ENCODE data around the gene LYPLA2. TPM values are rescaled to one million over a fixed set of nuclear protein-coding genes. Genes with fewer than 3 reads are reported as not detected.

Gene LYPLA2
- total RNA-seq, 1 donor from 2014 or later = 56.2 TPM

DNA sequence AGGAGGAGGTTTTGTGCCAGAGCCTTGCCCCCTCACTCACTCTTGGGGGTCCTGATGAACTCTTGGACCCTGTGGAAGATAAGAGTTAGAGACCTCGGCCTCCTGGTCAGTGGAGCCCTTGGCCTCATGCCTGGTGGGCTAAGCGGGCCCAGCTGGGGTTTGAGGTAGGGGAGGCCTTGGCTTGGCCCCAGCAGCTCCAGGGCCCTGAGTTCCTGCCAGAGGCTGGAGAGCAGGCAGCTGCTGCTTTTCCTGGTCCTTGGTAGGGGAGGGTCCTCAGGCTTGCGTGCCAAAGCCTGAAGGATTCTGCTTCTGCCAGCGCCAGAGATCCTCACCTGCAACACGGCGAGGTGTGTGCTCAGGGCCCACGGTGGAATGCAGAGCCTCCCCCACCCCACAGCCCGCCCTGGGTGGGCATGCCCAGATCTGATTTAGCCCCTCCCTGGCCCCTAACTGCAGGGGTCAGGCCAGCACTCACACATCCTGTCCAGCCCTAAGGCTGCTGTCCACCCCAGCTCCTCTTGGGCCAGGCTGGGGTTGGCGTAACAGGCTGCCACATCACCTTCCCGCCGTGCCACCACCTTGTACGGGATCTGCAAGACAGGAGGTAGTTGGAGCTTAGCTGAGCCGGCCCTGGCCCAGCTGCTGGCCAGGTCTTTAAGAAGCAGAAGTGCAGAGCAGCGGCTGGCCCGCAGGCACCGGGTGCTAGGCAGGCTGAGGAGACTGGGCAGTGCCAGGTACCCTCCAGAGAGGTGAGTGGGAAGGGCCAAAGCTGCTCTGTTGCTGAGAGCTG lies 4.9 kb downstream of the LYPLA2 start:
- DNase-seq (ENCODE audit: extremely low spot score in 2 of 2) = no peak
- peaks cover 0 to 23% of the 10 kb centered on the region in 2 donors for H3K36me3 ChIP-seq
- H3K4me1 ChIP-seq = peaks cover 45% of the 10 kb centered on the region

DNA sequence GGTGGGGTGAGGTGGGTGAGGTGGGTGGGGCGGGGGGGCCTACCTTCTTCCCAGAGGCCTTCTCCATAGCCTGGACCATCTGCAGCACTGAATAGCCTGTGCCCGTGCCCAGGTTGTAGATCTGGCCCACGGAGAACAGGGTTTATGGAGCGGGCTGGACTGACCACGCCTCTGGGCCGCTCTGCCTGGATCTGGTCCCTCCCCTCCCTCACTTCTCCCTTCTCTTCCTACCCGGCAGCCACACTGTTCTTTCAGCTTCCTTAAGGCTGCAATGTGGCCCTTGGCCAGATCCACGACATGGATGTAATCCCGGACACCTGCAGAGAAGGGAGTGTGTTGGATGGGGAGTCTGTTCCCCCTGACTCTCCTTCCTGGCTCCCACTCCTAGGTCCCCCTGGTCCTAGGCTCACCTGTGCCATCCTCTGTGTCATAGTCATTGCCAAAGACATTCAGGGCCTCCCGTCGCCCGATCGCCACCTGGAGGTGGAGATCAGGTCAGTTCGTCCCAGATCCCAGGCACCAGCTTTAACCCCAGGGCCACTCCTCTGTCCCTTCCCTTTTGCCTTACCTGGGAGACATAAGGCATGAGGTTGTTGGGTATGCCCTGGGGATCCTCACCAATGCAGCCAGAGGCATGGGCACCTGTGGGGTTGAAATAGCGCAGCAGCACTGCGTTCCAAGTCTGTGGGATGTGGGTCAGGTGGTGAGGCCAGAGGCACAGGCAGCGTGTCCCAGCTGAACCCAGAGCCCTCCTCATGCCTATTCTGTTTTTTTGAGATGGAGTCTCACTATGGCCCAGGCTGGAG lies 5.7 kb downstream of the LYPLA2 start:
- no peaks in the 10 kb centered on the region for H3K27me3 ChIP-seq
- no peak overlapping the region for H3K27ac ChIP-seq
- peaks cover 47% of the 10 kb centered on the region for H3K4me1 ChIP-seq
- H3K9me3 ChIP-seq = no peaks in the 10 kb centered on the region
- no peak for TF ChIP-seq POLR2AphosphoS5 (IDR thresholded peaks at IDR 0.05; ENCODE audit: insufficient read depth in 1 of 2, low read depth in 1 of 2)
- TF ChIP-seq, protein P1, sequence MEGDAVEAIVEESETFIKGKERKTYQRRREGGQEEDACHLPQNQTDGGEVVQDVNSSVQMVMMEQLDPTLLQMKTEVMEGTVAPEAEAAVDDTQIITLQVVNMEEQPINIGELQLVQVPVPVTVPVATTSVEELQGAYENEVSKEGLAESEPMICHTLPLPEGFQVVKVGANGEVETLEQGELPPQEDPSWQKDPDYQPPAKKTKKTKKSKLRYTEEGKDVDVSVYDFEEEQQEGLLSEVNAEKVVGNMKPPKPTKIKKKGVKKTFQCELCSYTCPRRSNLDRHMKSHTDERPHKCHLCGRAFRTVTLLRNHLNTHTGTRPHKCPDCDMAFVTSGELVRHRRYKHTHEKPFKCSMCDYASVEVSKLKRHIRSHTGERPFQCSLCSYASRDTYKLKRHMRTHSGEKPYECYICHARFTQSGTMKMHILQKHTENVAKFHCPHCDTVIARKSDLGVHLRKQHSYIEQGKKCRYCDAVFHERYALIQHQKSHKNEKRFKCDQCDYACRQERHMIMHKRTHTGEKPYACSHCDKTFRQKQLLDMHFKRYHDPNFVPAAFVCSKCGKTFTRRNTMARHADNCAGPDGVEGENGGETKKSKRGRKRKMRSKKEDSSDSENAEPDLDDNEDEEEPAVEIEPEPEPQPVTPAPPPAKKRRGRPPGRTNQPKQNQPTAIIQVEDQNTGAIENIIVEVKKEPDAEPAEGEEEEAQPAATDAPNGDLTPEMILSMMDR (IDR thresholded peaks at IDR 0.05) = no peak
- no peak for TF ChIP-seq POLR2A (IDR thresholded peaks at IDR 0.05)
- H3K36me3 ChIP-seq = peaks cover 0 to 23% of the 10 kb centered on the region in 2 donors
- H3K4me3 ChIP-seq = no peak overlapping the region
- no peak for DNase-seq (ENCODE audit: extremely low spot score in 2 of 2)
- intact Hi-C loops (cut with DNase I) = loop anchor here (10.0 kb wide), 1 partner anchor 68 kb away; the partner anchor contains the start of gene FUCA1

More for the DNA sequence above, 4.9 kb downstream of the LYPLA2 start:
- intact Hi-C loops (cut with DNase I) = loop anchor here (10.0 kb wide), 1 partner anchor 69 kb away; the partner anchor contains the start of gene FUCA1
- no peaks in the 10 kb centered on the region for H3K9me3 ChIP-seq
- TF ChIP-seq, protein P1 (IDR thresholded peaks at IDR 0.05) = no peak
- TF ChIP-seq POLR2AphosphoS5 (IDR thresholded peaks at IDR 0.05; ENCODE audit: insufficient read depth in 1 of 2, low read depth in 1 of 2) (no peak), POLR2A (IDR thresholded peaks at IDR 0.05) (no peak)
- H3K27me3 ChIP-seq = no peaks in the 10 kb centered on the region
- H3K27ac ChIP-seq = no peak overlapping the region
- H3K4me3 ChIP-seq = no peak overlapping the region

DNA sequence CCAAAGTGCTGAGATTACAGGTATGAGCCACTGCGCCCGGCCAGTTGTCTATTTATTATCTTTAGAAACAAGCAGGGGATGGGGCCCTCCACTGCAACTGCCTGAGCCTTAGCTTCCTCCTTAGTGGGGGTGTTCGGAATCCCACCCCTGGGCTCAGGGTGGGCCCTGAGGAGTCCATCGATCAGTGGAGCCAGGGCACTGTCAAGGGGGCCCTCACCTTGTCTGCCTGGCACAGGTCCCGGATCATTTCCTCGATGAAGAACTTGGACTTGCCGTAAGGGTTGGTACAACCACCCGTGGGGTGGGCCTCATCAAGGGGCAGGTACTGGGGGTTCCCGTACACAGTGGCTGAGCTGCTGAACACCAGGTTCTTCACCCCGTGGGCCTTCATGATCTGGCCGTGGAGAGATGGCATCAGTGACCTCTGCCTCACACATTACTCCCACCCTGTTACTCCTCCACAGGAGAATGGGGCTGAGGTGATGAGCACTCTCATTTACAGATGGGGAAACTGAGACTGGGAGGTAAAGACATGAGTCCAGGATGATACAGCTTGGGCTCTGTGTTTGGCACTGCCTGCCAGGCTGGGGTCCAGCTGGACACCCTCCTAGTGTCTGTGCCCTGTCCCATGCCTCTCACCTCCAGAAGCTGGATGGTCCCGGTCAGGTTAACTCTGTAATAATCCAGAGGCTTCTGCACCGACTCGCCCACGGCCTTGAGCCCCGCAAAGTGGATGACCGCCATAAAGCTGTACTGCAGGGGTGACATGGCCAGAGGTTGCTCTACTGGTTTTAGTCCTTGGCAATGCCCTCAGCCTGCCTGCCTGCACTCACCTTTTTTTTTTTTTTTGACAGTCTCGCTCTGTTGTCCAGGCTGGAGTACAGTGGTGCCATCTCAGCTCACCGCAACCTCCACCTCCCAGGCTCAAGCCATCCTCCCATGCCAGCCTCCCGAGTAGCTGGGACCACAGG lies 6.8 kb downstream of the LYPLA2 start:
- peaks cover 37% of the 10 kb centered on the region for H3K4me1 ChIP-seq
- no peak overlapping the region for H3K4me3 ChIP-seq
- H3K27ac ChIP-seq = no peak overlapping the region
- intact Hi-C loops (cut with DNase I) = loop anchor here (10.0 kb wide), 1 partner anchor 67 kb away; the partner anchor contains the start of gene FUCA1
- no peaks in the 10 kb centered on the region for H3K9me3 ChIP-seq
- DNase-seq (ENCODE audit: extremely low spot score in 2 of 2) = no peak
- peaks cover 0 to 23% of the 10 kb centered on the region in 2 donors for H3K36me3 ChIP-seq
- no peaks in the 10 kb centered on the region for H3K27me3 ChIP-seq
- TF ChIP-seq POLR2AphosphoS5 (IDR thresholded peaks at IDR 0.05; ENCODE audit: insufficient read depth in 1 of 2, low read depth in 1 of 2) (no peak), POLR2A (IDR thresholded peaks at IDR 0.05) (no peak)
- TF ChIP-seq, protein P1 (IDR thresholded peaks at IDR 0.05) = no peak

DNA sequence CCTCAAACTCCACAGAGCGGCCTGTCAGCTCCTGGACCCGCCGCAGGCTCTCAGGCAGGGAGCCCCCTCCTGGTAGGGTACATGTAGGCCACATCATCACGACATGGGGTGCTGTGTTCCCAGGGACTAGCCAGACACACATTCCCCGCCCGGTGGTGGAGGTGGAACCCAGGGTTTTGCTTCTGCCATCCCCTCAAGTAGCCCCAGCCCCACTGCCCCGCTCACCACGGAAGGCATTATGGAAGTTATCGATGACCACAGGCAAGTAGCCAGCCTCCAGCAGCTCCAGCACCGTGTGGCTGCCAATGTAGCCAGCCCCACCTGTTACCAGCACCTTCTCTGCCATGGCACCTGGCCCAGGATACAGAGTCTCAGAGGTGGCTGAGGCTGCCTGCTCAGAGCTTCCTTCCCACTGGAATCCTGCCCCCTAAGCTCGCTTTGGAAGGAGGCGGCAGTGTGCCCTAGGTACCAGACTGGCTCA lies 7.8 kb downstream of the LYPLA2 start:
- H3K9me3 ChIP-seq = no peaks in the 10 kb centered on the region
- TF ChIP-seq POLR2A (IDR thresholded peaks at IDR 0.05) (no peak), POLR2AphosphoS5 (IDR thresholded peaks at IDR 0.05; ENCODE audit: insufficient read depth in 1 of 2, low read depth in 1 of 2) (no peak)
- TF ChIP-seq, protein P1 (IDR thresholded peaks at IDR 0.05) = no peak
- peak overlapping the region; percentile 78 to 97 for H3K4me3 ChIP-seq
- H3K4me1 ChIP-seq = peaks cover 28% of the 10 kb centered on the region
- H3K27me3 ChIP-seq = no peaks in the 10 kb centered on the region
- intact Hi-C loops (cut with DNase I) = loop anchor here (10.0 kb wide), 1 partner anchor 66 kb away; the partner anchor contains the start of gene FUCA1
- H3K27ac ChIP-seq = peak overlapping the region; percentile 77
- no peak for DNase-seq (ENCODE audit: extremely low spot score in 2 of 2)
- H3K36me3 ChIP-seq = peaks cover 0 to 25% of the 10 kb centered on the region in 2 donors
